Ovary (tissue), 3 donors: ENCODE data around the gene NFIC.

Experiments
- POLR2A ChIP-seq: fragments of 450-650 bp; IDR thresholded peaks from one replicate; pipeline ENCODE4 v1.6.1; 2017; ENCODE audit warnings: antibody characterized with exemption, mild to moderate bottlenecking, moderate library complexity
- TF ChIP-seq, protein P1 (sequence below), 3 donors: fragments of 450-650 bp in 2 of 3; fragments of 200-600 bp in 1 of 3; IDR thresholded peaks; one replicate each; pipeline versions ENCODE4 v1.5.1 to v1.8.0; 2016 to 2022; ENCODE audit warnings: antibody characterized with exemption in 3 of 3, mild to moderate bottlenecking in 1 of 3
- donor health status: DM: no; HTN: no; CAD: no.

DNA sequence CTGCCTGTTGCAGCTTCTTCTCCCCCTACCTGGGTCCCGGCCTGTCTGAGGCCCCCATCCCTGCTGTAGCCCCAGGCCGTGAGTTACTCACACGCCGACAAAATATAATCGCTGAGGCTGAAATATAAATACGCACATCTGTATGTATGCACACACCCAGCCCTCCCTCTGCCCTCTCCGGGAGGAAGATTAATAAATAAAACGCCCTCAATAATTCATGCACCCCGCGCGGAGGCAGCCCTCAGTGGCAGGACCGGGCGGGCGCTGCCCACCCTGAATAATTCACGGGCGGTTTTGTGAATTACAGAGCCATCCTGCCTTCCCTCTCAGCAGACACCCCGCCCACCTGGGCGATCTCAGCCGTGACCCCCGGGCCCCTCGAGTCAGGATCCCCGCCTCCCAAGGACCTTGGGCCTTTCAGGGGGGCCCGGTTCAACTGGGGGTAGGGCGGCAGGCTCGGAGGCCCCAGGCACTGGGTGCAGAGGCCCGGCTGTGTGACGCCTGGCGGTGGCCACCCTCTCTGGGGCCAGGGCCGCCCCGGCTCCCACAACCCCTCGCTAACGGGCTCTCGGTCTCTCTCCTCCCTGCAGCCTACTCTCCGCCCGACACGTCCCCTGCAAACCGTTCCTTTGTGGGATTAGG lies 89.7 kb downstream of the NFIC start:
- TF ChIP-seq, protein P1, sequence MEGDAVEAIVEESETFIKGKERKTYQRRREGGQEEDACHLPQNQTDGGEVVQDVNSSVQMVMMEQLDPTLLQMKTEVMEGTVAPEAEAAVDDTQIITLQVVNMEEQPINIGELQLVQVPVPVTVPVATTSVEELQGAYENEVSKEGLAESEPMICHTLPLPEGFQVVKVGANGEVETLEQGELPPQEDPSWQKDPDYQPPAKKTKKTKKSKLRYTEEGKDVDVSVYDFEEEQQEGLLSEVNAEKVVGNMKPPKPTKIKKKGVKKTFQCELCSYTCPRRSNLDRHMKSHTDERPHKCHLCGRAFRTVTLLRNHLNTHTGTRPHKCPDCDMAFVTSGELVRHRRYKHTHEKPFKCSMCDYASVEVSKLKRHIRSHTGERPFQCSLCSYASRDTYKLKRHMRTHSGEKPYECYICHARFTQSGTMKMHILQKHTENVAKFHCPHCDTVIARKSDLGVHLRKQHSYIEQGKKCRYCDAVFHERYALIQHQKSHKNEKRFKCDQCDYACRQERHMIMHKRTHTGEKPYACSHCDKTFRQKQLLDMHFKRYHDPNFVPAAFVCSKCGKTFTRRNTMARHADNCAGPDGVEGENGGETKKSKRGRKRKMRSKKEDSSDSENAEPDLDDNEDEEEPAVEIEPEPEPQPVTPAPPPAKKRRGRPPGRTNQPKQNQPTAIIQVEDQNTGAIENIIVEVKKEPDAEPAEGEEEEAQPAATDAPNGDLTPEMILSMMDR (IDR thresholded peaks at IDR 0.05), result no peak
- TF ChIP-seq POLR2A, result no peak
